Common myeloid progenitor, CD34-positive (primary cell): Measurements from ENCODE around the gene STK17B.

Source experiments
- CTCF ChIA-PET: fragments of 350-600 bp; sonication (Branson Sonifier 250); formaldehyde crosslinking; loops from one replicate; lab custom pipeline; 2021; ENCODE audit warnings: antibody characterized with exemption; lab: Charles Lee
- POLR2A ChIA-PET: fragments of 350-600 bp; sonication (Branson Sonifier 250); formaldehyde crosslinking; loops from one replicate; lab custom pipeline; 2021; ENCODE audit warnings: antibody characterized with exemption; lab: Charles Lee
- DNase-seq, 3 donors: peaks; one replicate each; pipeline versions ENCODE4 v3.0.0 to v3.0.0-alpha.2; 2013
- H3K27ac ChIP-seq, 2 experiments: 1 replicate in 1 of 2; 2 replicates in 1 of 2; pipeline ENCODE4 v1.7.0; 2013; ENCODE audit warnings: inconsistent platforms in 2 of 2, low read length in 2 of 2, mild to moderate bottlenecking in 2 of 2, low read depth in 1 of 2, moderate library complexity in 1 of 2; ENCODE audit not compliant: severe bottlenecking in 2 of 2, insufficient read depth in 1 of 2, poor library complexity in 1 of 2
- H3K27me3 ChIP-seq, 5 experiments: replicated peaks in 2 of 5; 1 replicate in 3 of 5; 2 replicates in 2 of 5; pipeline versions ENCODE4 v1.6.1 to v1.7.0; 2013; ENCODE audit warnings: low read length in 4 of 5, mild to moderate bottlenecking in 2 of 5, moderate library complexity in 2 of 5, inconsistent platforms in 1 of 5; ENCODE audit not compliant: insufficient read depth in 5 of 5, control insufficient read depth in 4 of 5
- H3K36me3 ChIP-seq, 4 experiments: 1 replicate in 2 of 4; 2 replicates in 2 of 4; pipeline versions ENCODE4 v1.6.1 to v1.7.0; 2013; ENCODE audit warnings: low read length in 3 of 4, control low read depth in 1 of 4, mild to moderate bottlenecking in 1 of 4; ENCODE audit not compliant: control insufficient read depth in 4 of 4, insufficient read depth in 4 of 4
- H3K4me1 ChIP-seq, 4 experiments: 1 replicate in 3 of 4; 2 replicates in 1 of 4; pipeline versions ENCODE4 v1.6.1 to v1.7.1; 2013; ENCODE audit warnings: low read length in 3 of 4, mild to moderate bottlenecking in 3 of 4, control low read depth in 1 of 4, inconsistent platforms in 1 of 4, moderate library complexity in 1 of 4; ENCODE audit not compliant: control insufficient read depth in 4 of 4, insufficient read depth in 4 of 4; ENCODE audit errors: control extremely low read depth in 1 of 4
- H3K4me3 ChIP-seq, 7 experiments: 1 replicate in 4 of 7; 2 replicates in 3 of 7; pipeline versions ENCODE4 v1.5.1 to v1.7.0; 2013; ENCODE audit warnings: mild to moderate bottlenecking in 7 of 7, low read length in 6 of 7, moderate library complexity in 6 of 7, inconsistent platforms in 2 of 7, low read depth in 2 of 7, control low read depth in 1 of 7; ENCODE audit not compliant: insufficient read depth in 4 of 7, control insufficient read depth in 1 of 7; ENCODE audit errors: extremely low read depth in 1 of 7
- H3K9me3 ChIP-seq, 5 experiments: 1 replicate in 4 of 5; 2 replicates in 1 of 5; pipeline versions ENCODE4 v1.6.1 to v1.7.1; 2013; ENCODE audit warnings: low read length in 4 of 5, mild to moderate bottlenecking in 2 of 5, inconsistent platforms in 1 of 5, low read depth in 1 of 5, moderate library complexity in 1 of 5; ENCODE audit not compliant: control insufficient read depth in 4 of 5, insufficient read depth in 2 of 5; ENCODE audit errors: control extremely low read depth in 1 of 5
- WGBS: methylation state at CpG from one replicate; pipeline ENCODE4 v1.1.5; 2013; ENCODE audit not compliant: insufficient coverage; 5-methylcytosine and 5-hydroxymethylcytosine counted together

STK17B gene

DNA sequence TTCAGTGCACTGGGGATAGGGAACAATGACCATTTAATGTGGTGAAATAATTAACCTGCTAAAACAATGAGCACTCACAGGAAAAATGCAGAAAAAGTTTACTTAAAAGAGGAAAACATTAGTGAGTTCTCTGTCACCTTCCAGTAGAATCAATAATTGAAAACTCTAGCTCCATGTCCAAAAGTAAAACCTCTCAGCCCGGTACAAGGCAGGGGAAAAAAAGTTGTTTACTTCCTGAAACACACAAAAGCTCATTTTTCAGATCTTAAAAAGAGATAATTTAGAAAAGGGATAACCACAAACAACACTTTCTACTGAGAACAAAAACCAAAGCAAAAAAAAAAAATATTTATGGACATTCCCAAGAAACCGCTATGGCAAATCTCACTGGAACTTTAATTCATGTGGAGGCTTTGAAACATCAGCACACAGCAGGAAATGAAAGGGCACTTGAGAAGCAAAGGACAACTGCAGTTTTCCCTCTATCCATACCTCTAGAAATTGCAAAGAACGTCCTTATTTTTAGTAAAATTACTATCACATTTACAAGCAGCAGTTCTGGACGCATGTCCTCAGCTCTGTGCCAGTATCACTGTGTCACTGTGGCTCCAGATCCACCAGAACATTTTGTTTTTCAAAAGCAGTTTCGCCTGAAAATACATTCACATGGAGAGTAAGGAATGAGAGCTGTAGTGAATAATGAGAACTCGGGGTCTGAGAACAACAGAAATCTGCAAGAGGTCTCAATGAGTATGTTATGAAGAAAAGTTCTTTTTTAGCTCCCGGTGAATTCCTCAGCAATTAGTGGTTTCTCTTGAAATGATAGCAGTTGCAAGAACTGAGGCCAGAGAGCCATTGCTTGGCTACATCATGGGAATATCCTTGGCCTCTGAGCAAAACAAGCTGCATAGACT, 58.1 kb downstream of the STK17B start:
- POLR2A ChIA-PET: no interaction called here
- peak overlapping the region in 1 of 2 experiments; percentile 22 for H3K27ac ChIP-seq
- H3K9me3 ChIP-seq: no peaks in the 10 kb centered on the region
- no peaks in the 10 kb centered on the region for H3K36me3 ChIP-seq
- peak in 1 of 3 donors; percentile 43 for DNase-seq
- H3K4me1 ChIP-seq: peaks cover 0 to 11% (median 4%) of the 10 kb centered on the region in 4 experiments
- no peaks in the 10 kb centered on the region for H3K27me3 ChIP-seq
- CTCF ChIA-PET: interaction anchor here (1.2 to 1.7 kb wide), 2 partner anchors 16 to 46 kb away, joined by 4 to 7 read pairs; no protein-coding TSS in a partner anchor
- 49% methylated on average over 3 of the region's 7 CpGs for WGBS
- peak overlapping the region in 2 of 7 experiments; percentile 41 to 54 for H3K4me3 ChIP-seq

DNA sequence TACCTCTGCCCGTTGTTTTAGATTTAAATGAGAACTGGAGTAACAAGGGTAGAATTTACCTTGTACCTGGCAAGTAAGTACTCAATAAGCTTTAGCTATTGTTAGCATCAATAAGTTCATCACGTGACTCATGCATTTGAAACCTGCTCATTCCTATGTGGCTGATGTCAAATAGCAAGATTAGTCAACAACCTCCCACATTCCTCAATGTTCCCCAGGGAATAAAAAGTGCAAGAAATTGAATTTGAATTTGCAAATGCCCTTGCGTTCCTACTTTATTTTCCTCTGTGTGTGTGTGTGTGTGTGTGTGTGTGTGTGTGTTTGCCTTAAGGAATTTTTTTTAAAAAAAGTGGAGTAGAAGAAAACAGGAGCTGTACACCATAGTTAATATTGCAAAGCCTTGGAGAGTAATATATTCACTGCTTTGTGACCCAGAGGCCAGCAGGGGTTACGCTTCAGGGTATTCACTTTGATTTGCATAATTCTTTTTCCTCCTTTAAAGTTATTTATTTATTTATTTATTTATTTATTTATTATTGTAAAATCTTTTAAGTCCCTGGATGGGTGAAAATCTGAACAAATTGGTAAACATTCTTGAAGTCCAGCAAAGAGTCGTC, 58.9 kb downstream of the STK17B start:
- Histone ChIP-seq H3K27me3 (no peaks in the 10 kb centered on the region), H3K4me1 (peaks cover 0 to 11% (median 4%) of the 10 kb centered on the region in 4 experiments), H3K4me3 (peak overlapping the region in 1 of 7 experiments; percentile 54), H3K27ac (peak overlapping the region in 1 of 2 experiments; percentile 22), H3K9me3 (no peaks in the 10 kb centered on the region), H3K36me3 (no peaks in the 10 kb centered on the region)
- CTCF ChIA-PET: interaction anchor here (1.2 to 1.4 kb wide), 2 partner anchors 29 to 46 kb away, joined by 4 to 5 read pairs; no protein-coding TSS in a partner anchor
- POLR2A ChIA-PET: interaction anchor here (0.6 kb wide), 1 partner anchor 33 kb away, joined by 3 read pairs; no protein-coding TSS in a partner anchor
- DNase-seq: no peak
- 92% methylated on average over 2 of the region's 5 CpGs for WGBS

DNA sequence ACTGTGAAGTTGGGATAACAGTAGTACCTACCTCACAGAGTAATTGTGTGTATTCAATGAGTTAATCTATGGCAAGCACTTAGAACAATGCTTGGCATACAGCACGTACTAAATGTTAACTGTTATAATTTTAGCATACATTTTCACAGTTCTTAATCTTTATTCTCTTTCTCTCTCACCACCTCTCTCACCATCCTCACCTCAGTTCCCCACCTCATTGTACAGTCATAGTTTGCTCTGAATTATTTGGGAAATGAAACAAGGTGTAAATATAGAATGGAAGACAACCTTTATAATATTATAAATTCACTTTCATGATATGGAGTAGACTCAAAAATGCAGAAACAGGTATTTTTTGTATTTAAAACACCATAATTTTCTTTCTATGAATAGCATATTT, 62.8 kb downstream of the STK17B start:
- CTCF ChIA-PET: interaction anchor here (1.5 kb wide), 1 partner anchor 30 kb away, joined by 6 read pairs; no protein-coding TSS in a partner anchor
- H3K27me3 ChIP-seq: no peaks in the 10 kb centered on the region
- POLR2A ChIA-PET: no interaction called here
- no peaks in the 10 kb centered on the region for H3K9me3 ChIP-seq
- H3K4me1 ChIP-seq: peaks cover 3 to 27% (median 19%) of the 10 kb centered on the region in 4 experiments
- H3K36me3 ChIP-seq: no peaks in the 10 kb centered on the region
- DNase-seq: no peak
- no CpG with 5 or more reads among the region's 1 CpG for WGBS
- no peak overlapping the region for H3K27ac ChIP-seq
- H3K4me3 ChIP-seq: no peak overlapping the region

DNA sequence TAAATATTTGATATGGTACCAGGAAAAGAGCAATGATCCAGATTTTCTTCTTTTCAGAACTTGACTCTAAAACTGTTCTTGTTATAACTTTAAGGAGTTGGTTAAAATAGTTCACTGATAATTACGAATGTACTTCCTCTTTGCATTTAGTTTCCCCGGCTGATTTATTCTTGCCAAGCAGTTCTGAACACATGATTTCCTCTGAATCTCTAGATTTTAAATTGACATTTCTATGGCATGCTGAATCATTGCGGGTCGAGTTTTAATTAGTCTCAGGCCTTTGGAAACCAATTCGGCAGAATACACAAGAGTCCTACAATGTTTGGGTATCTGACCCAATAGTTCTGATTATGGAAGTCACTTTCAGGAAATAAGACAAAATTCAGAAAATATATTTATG, 65.4 kb downstream of the STK17B start:
- H3K27ac ChIP-seq: peak overlapping the region in 1 of 2 experiments; percentile 18
- ChIA-PET CTCF (interaction anchor here (0.9 kb wide), 1 partner anchor 30 kb away, joined by 3 read pairs; no protein-coding TSS in a partner anchor), POLR2A (no interaction called here)
- 0% methylated on average over 3 of the region's 5 CpGs for WGBS
- no peaks in the 10 kb centered on the region for H3K9me3 ChIP-seq
- peak overlapping the region in 1 of 7 experiments; percentile 30 for H3K4me3 ChIP-seq
- no peaks in the 10 kb centered on the region for H3K36me3 ChIP-seq
- peak; percentile 54 to 93 (median 88) for DNase-seq
- peaks cover 3 to 28% (median 22%) of the 10 kb centered on the region in 4 experiments for H3K4me1 ChIP-seq
- no peaks in the 10 kb centered on the region for H3K27me3 ChIP-seq

DNA sequence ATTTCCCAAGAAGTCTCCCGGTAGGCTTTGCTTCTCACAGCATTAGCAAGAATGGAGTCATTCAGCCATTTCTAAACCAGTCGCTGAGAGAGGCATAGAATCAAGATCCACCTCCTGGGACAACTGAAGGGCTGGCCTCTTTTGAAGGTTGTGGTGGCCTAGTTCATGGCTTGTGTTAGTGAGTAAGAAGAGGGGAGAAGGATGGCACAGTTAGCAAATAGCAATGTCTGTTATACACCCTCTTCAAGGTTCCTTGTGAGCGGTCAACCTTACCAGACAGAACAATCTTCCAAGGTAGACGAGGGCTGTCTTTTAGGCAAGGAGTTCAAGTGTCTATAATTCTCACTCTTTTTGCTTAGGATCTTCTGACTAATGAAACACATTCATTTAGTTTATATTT, 67.3 kb downstream of the STK17B start:
- WGBS: 96% methylated on average over 4 of the region's 4 CpGs
- Histone ChIP-seq H3K36me3 (no peaks in the 10 kb centered on the region), H3K4me3 (no peak overlapping the region), H3K27ac (no peak overlapping the region), H3K9me3 (no peaks in the 10 kb centered on the region), H3K4me1 (peaks cover 3 to 35% (median 23%) of the 10 kb centered on the region in 4 experiments), H3K27me3 (no peaks in the 10 kb centered on the region)
- ChIA-PET CTCF (no interaction called here), POLR2A (no interaction called here)
- DNase-seq: no peak

DNA sequence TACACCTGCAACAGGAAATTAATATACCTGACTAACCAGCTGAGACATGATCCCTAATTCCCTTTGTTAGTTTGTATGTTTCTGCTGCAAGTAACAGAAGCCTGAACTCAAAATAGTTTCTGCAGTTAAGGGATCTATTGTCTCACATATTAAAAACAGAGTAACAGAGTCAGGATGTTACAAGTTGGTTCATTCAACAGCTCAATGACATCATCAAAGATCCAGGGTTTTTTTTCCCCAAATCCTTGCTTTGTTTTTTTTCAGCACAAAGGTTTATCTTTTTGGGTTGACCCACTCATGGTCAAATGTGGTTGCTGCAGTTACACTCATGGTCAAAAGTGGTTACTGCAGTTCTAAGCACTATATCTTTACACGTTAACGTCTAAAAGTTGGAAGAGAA, 67.8 kb downstream of the STK17B start:
- ChIA-PET POLR2A (no interaction called here), CTCF (interaction anchor here (1.6 kb wide), 1 partner anchor 26 kb away, joined by 5 read pairs; no protein-coding TSS in a partner anchor)

More for the DNA sequence above, 67.8 kb downstream of the STK17B start:
- Histone ChIP-seq H3K27ac (no peak overlapping the region), H3K27me3 (no peaks in the 10 kb centered on the region), H3K36me3 (no peaks in the 10 kb centered on the region), H3K4me3 (no peak overlapping the region), H3K9me3 (no peaks in the 10 kb centered on the region), H3K4me1 (peaks cover 3 to 35% (median 23%) of the 10 kb centered on the region in 4 experiments)
- 100% methylated on average over 2 of the region's 2 CpGs for WGBS
- no peak for DNase-seq
